Central memory CD8-positive, alpha-beta T cell (primary cell): ENCODE results near the gene LIF.
"Not testable (repeated sequence)": the region's sequence is repeated elsewhere in the genome, so short reads cannot be mapped to it uniquely, and the experiment has no call there.

Source experiments
- ATAC-seq: fragments of 150-1000 bp; cut with Tn5 transposase; replicated peaks from 2 replicates; pipeline ENCODE4 v1.10.0; 2022; ENCODE audit warnings: mild to moderate bottlenecking, moderate FRiP score, moderate number of reproducible peaks; ENCODE audit not compliant: poor library complexity, severe bottlenecking; ENCODE audit errors: extremely low read depth
- DNase-seq, 2 donors: peaks; one replicate each; pipeline ENCODE4 v3.0.0; 2021; ENCODE audit warnings: low spot score in 2 of 2
- H3K27ac Mint-ChIP-seq: one replicate; pipeline ENCODE4 v1.8.0; 2022; ENCODE audit warnings: low read depth, mild to moderate bottlenecking, moderate library complexity, mixed read lengths
- H3K27me3 Mint-ChIP-seq: one replicate; pipeline ENCODE4 v1.8.0; 2022; ENCODE audit warnings: mixed read lengths
- H3K36me3 Mint-ChIP-seq: one replicate; pipeline ENCODE4 v1.8.0; 2022; ENCODE audit warnings: mild to moderate bottlenecking, moderate library complexity, mixed read lengths; ENCODE audit not compliant: insufficient read depth
- H3K4me1 Mint-ChIP-seq: one replicate; pipeline ENCODE4 v1.8.0; 2022; ENCODE audit warnings: mixed read lengths
- H3K4me3 Mint-ChIP-seq: one replicate; pipeline ENCODE4 v1.8.0; 2022; ENCODE audit warnings: mild to moderate bottlenecking, moderate library complexity, mixed read lengths
- H3K9me3 Mint-ChIP-seq: one replicate; pipeline ENCODE4 v1.8.0; 2022; ENCODE audit warnings: mixed read lengths

Gene LIF

DNA sequence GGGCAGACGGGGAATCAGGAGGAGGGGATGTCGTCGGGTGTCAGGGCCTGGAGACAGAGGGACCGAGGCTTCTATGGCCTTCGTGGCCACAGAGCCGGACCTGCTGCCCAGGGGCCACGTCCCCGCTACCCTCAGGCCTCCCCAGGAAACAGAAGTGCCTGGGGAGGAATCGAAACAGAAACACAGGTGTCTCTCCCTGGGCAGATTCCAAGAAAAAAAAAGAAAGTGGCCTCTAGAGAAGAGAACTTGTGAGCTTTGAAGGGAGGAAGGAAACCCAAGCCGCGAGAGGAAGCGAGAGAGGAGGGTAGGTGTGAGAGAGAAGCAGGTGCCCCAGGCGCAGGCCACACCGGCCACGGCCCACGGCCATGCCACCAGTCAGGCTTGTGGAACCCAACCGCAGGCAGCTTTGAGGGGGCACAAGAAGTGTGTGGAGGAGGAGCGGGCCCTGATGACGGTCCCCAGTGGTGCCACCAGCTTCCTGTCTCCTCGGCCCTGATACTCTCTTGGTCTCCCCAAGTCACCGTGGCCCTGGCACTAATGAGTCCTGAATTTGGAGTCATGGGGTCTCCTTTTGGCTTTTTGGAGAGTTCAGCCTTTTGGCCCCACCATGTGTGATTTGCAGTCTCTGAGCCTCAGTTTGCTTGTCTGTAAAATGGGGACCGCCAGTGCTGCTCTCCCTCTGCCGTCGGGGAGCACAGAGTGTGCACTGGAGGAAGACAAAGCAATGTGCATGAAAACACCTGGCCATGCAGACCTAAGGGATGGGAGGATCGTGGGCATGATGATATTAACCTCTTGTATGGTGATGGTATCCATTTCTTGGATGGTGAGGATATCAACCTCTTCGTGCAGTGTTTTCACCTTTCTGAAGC lies 25.2 kb downstream of the LIF start:
- ATAC-seq = peak; percentile 83
- no peaks in the 10 kb centered on the region for H3K36me3 Mint-ChIP-seq
- peak overlapping the region; percentile 67 for H3K4me3 Mint-ChIP-seq
- H3K27me3 Mint-ChIP-seq = no peaks in the 10 kb centered on the region
- peak overlapping the region; percentile 85 for H3K27ac Mint-ChIP-seq
- no peaks in the 10 kb centered on the region for H3K9me3 Mint-ChIP-seq
- peaks cover 59% of the 10 kb centered on the region for H3K4me1 Mint-ChIP-seq
- peak; percentile 45 to 64 for DNase-seq

DNA sequence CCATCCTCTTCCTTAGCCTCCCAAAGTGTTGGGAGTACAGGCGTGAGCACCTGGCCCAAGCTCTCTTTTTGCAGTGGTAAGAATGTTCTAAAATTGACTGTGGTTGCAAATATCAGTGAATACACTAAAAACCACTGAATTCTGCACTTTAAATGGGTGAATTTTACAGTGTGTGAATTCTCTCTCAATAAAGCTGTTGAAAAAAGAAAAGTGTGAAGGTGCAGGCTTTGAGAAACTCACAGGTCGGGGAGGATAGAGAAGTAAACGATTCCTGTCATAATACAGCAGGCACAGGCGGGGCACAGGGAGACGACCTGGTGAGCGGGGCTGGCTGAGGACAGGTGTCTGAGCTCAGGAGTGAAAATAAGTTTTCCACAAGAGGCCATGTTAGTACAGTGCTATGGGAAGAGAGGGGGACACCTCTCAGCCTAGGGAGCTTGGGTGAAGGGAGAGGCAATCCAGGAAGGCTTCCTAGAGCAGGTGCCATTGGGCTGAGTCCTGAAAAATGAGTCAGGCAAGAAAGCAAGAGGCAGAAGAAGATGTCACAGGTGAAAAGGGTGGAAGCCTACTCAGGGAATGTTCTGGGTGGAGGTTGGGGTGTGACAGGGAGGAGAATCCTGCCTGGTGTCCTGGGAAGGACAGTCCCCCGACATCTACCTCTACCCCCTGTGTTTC lies 26.1 kb downstream of the LIF start:
- Mint-ChIP-seq H3K9me3 (no peaks in the 10 kb centered on the region), H3K36me3 (no peaks in the 10 kb centered on the region), H3K4me3 (peak overlapping the region; percentile 67), H3K4me1 (peaks cover 50% of the 10 kb centered on the region), H3K27me3 (no peaks in the 10 kb centered on the region), H3K27ac (peak overlapping the region; percentile 85)
- ATAC-seq (no peak), DNase-seq (no peak)

DNA sequence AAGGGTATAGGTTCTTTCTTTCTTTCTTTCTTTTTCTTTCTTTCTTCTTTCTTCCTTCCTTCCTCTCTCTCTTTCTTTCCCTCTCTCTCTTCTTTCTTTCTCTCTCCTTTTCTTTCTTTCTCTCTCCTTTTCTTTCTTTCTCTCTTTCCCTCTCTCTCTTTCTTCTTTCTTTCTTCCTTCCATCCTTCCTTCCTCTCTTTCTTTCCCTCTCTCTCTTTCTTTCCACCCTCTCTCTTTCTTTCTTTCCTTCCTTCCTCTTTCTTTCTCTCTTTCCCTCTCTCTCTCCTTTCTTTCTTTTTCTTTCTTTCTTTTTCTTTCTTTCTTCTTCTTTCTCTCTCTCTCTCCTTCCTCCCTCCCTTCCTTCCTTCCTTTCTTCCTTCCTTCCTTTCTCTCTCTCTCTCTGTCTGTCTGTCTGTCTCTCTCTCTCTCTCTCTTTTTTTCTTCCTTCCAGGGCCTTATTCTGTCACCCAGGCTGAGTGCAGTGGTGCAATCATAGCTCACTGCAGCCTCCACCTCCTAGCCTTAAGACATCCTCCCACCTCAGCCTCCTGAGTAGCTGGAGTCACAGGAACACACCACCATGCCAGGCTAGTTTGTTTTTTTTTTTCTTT lies 26.8 kb downstream of the LIF start:
- H3K27me3 Mint-ChIP-seq = no peaks in the 10 kb centered on the region
- H3K4me3 Mint-ChIP-seq = peak overlapping the region; percentile 67
- H3K4me1 Mint-ChIP-seq = peaks cover 46% of the 10 kb centered on the region
- ATAC-seq = no peak
- no peaks in the 10 kb centered on the region for H3K9me3 Mint-ChIP-seq
- no peak for DNase-seq
- peak overlapping the region; percentile 85 for H3K27ac Mint-ChIP-seq
- H3K36me3 Mint-ChIP-seq = no peaks in the 10 kb centered on the region

DNA sequence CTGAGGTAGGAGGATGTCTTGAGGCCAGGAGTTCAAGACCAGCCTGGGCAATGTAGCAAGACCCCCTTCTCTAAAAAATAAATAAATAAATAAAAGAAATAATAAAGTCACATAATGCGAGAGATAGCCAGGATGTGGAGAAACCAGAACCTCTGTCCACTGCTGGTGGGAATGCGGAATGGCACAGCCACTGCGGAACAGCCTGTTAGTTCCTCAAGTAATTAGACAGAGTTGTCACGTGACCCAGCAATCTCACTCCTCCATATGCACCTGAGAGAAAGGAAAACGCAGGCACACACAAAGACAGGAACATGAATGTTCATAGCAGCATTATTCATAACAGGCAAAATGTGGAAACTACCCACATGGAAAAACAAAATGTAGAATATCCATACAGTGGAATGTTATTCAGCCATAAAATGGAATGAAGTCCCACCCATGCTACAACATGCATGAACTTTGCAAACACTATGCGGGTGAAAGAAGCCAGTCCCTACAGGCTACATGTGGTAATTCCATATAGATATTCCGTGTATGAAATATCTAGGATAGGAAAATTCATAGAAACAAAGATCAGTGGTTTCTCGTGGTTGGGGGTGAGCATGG lies 27.4 kb downstream of the LIF start:
- H3K27ac Mint-ChIP-seq = peak overlapping the region; percentile 85
- peaks cover 47% of the 10 kb centered on the region for H3K4me1 Mint-ChIP-seq
- no peak for ATAC-seq
- no peak overlapping the region for H3K4me3 Mint-ChIP-seq
- no peaks in the 10 kb centered on the region for H3K27me3 Mint-ChIP-seq
- no peak for DNase-seq
- no peaks in the 10 kb centered on the region for H3K36me3 Mint-ChIP-seq
- no peaks in the 10 kb centered on the region for H3K9me3 Mint-ChIP-seq

DNA sequence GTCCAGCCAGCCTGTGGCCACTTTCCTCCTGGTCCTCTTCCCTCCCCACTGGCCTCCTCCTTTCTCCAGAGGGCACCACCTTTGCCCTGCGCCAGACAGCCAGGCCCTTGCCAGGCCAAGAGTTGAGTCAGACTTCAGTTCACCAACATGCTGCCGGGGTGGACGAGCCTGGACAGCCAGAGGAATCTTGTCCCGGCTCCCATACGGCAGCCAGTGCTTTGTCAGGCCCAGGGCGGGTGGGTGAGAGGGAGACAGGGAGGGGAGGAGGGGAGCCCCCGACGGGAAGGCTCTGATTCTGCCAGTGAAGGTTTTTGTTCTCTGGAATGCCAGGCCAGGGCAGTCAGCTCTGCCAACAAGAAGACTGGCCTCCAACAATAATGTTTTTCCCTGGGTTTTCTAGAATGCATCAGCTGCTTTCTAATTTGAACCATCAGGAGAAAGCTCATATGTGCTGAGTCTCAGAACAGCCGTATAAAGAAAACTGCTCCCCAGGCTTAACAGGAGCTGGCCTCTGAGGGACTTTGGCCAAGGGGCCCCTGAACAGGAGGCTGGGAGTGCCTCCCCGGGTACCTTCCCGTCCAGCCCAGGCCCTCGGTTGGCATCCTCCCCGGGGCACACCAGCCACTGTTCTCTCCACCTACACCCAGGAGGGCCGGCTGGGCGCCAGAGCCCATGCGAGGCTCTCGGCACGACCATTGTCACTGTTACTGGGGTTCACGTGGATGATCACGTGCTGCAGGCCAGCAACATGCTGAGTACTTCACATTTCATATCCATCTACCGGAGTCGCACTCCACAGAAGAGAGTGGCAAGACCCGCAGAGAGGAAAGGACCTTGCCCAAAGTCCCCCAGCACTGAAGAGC lies 28.6 kb downstream of the LIF start:
- Mint-ChIP-seq H3K27ac (no peak overlapping the region), H3K4me3 (no peak overlapping the region), H3K36me3 (no peaks in the 10 kb centered on the region), H3K9me3 (no peaks in the 10 kb centered on the region), H3K27me3 (no peaks in the 10 kb centered on the region), H3K4me1 (peaks cover 44% of the 10 kb centered on the region)
- ATAC-seq (no peak), DNase-seq (no peak)

DNA sequence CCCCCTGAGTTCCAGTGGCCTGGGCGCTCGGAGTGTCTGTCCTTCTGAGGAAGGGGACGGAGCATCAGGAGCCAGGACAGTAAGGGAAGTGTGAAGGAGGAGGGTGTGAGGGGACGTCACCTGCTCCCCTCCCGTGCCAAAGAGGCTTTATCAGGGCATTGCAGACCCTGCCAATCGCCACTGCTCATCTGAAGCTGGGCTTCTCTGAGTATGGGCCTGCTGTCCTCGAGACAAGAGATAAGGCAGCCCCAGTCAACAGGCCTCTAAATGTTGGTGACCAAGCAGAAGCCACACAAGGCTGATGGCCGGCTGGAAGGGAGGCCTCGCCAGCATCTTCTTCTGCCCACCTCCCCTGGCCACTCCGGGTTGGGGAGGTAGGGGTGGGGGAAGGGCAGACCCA lies 29.8 kb downstream of the LIF start:
- Mint-ChIP-seq H3K4me1 (peaks cover 41% of the 10 kb centered on the region), H3K27ac (no peak overlapping the region), H3K4me3 (no peak overlapping the region), H3K9me3 (no peaks in the 10 kb centered on the region), H3K36me3 (no peaks in the 10 kb centered on the region), H3K27me3 (no peaks in the 10 kb centered on the region)
- ATAC-seq (no peak), DNase-seq (no peak)

DNA sequence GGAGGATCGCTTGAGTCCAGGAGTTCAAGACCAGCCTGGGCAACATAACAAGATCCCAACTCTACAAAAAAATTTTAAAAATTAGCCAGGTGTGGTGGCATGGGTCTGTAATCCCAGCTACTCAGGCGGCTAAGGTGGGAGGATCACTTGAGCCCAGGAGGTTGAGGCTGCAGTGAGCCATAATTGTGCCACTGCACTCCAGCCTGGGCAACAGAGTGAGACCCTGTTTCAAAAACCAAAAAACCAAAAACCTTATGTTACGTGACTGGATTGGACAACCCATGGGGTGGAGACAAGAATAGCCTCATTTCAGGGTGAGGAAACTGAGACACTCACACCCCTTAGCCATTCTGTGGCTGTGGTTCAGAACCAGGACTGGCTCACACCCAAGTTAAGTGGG lies 30.3 kb downstream of the LIF start:
- not testable (repeated sequence) for H3K27ac Mint-ChIP-seq, H3K27me3 Mint-ChIP-seq, H3K9me3 Mint-ChIP-seq, ATAC-seq, H3K4me3 Mint-ChIP-seq, DNase-seq, H3K36me3 Mint-ChIP-seq
- peaks cover 37% of the 10 kb centered on the region for H3K4me1 Mint-ChIP-seq

DNA sequence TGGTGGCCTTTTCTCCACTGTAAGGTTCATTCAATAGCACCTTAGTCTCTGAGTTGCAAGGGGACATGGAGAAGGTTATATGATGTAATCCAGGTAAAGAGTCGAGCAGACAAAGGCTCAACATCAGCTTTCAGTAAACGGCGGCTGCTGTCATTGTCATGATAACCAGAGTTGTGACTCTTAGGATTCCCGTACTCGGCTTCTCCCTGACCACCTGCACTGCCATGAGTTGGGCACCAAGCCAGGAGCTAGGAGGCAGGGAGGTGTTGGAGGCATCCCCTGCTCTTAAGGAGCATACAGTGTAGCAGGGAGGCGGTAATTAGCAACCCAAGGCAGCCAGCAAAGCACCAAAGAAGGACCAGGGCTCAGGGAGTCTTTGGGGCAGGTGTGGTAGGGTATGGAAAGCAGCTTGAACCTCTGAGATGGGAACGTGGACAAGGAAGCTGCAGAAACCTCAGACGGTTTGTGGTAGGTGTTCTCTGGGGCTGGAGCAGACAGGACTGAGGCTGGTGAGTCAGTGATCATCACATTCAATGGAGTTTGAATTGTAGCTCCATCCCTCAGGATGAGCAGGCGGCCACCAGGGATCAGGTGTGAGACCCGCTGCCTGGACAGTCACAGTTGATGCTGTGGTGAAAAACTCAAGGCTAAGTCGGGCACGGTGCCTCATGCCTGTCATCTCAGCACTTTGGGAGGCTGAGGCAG lies 31.7 kb downstream of the LIF start:
- DNase-seq (no peak), ATAC-seq (no peak)
- no peaks in the 10 kb centered on the region for H3K36me3 Mint-ChIP-seq
- peaks cover 7% of the 10 kb centered on the region for H3K27me3 Mint-ChIP-seq
- H3K9me3 Mint-ChIP-seq = no peaks in the 10 kb centered on the region
- H3K27ac Mint-ChIP-seq = no peak overlapping the region
- no peak overlapping the region for H3K4me3 Mint-ChIP-seq
- H3K4me1 Mint-ChIP-seq = peaks cover 23% of the 10 kb centered on the region

DNA sequence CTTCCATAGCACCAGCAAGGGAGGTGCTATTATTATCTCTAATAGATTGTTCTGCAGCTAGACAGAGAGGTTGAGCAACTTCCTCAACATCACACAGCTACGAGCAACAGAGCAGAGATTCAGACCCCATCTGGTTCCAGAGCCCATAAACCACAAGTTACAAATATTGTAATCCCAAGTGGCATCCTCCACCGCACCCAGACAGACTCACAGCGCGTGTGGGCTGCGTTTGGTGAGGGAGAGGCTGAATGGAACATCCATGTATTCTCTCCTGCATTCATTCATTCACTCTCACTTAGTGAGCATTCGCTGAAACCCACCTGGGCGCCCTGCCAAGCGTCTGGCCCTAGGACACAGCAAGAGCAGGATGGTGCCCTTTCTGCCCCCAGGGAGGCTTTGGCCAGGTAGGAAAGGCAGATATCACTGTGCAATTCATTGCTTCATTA lies 33.5 kb downstream of the LIF start:
- Mint-ChIP-seq H3K9me3 (no peaks in the 10 kb centered on the region), H3K27ac (peak overlapping the region; percentile 51), H3K4me1 (peaks cover 16% of the 10 kb centered on the region), H3K36me3 (no peaks in the 10 kb centered on the region), H3K27me3 (peaks cover 9% of the 10 kb centered on the region), H3K4me3 (no peak overlapping the region)
- DNase-seq (no peak), ATAC-seq (no peak)

DNA sequence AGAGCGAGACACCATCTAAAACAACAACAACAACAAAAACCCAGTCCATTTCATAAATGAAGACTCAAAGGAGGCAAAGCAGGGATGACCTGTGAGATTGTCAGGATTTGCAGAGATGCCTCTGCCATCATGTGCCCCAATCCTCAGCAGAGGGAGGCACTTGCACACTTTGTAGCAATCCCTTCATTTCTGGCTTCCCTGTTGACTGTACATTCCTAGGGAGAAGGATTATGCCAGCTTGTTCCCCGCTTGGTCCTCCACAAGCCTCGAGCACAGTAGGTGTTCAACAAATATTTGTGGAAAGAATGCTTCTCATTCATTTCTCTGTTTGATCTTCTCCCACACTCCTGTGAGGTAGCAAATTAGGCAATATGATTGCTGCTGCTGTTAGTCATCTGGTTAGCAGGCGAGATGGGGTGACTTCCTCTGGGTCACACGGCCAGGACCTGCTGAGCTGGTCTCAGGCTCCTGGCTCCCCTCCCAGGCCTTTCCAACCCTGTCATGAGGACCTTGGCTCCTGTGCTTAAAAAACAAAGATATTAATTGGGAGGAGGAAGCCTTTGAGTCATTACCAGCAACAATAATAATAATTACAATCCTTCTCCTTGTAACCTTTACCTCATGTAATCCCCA lies 34.1 kb downstream of the LIF start:
- Mint-ChIP-seq H3K36me3 (no peaks in the 10 kb centered on the region), H3K4me3 (no peak overlapping the region), H3K9me3 (no peaks in the 10 kb centered on the region), H3K27me3 (peaks cover 9% of the 10 kb centered on the region), H3K4me1 (peaks cover 16% of the 10 kb centered on the region), H3K27ac (no peak overlapping the region)
- no peak for ATAC-seq
- no peak for DNase-seq

DNA sequence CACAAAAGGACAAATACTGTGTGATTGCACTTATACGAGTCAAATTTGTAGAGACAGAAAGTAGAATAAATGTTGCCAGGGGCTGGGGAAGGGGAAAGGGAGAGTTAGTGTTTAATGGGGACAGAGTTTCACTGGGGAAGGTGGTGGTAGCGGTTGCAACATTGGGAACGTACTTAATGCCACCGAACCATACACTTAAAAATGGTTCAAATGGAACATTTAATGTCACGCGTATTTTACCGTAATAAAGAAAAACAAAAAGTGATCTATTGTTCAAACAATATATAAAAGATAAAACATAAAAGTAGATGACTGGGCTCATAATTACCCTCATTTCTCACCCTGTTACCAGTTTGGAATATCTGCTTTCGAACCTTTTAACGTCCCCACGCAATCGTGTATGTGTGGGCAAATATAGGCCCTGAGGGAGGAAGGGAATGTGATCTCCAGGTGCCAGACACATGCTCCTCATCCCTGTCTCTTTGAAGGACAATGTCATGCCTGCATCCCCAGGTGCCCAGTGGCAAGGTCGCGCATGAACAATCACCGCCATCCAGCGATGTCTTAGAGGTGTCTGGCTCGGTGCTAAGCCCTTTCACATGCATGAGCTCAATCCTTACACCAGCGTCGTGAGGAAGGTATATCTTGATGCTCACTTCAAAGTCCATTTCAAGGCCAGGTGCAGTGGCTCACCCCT lies 35.3 kb downstream of the LIF start:
- H3K27ac Mint-ChIP-seq = no peak overlapping the region
- no peak for ATAC-seq
- H3K4me3 Mint-ChIP-seq = no peak overlapping the region
- no peaks in the 10 kb centered on the region for H3K36me3 Mint-ChIP-seq
- no peak for DNase-seq
- peaks cover 9% of the 10 kb centered on the region for H3K27me3 Mint-ChIP-seq
- H3K4me1 Mint-ChIP-seq = peaks cover 16% of the 10 kb centered on the region
- no peaks in the 10 kb centered on the region for H3K9me3 Mint-ChIP-seq
